ENCODE measurements around the gene PPARGC1A.

The PPARGC1A gene

GRCh38 chr4:23844961-23845360 lies 44.9 kb downstream of the PPARGC1A start:
- no peak for DNase-seq (ENCODE audit: low spot score)
- FAIRE-seq = no peak

- FAIRE-seq (no peak), DNase-seq (ENCODE audit: low spot score) (no peak)
Measured at GRCh38 chr4:23839279-23839678, 50.6 kb downstream of the PPARGC1A start.

GRCh38 chr4:23838607-23839006 lies 51.2 kb downstream of the PPARGC1A start:
- DNase-seq (ENCODE audit: low spot score) (no peak), FAIRE-seq (no peak)

- no peak for FAIRE-seq
- DNase-seq (ENCODE audit: low spot score) = no peak
Measured at GRCh38 chr4:23838131-23838530, 51.7 kb downstream of the PPARGC1A start.

- no peak for FAIRE-seq
Measured at GRCh38 chr4:23837371-23837770, 52.5 kb downstream of the PPARGC1A start.

GRCh38 chr4:23835774-23836478 lies 53.9 kb downstream of the PPARGC1A start:
- no peak for FAIRE-seq
- no peak for DNase-seq (ENCODE audit: low spot score)

More at GRCh38 chr4:23837371-23837770, 52.5 kb downstream of the PPARGC1A start:
- DNase-seq (ENCODE audit: low spot score) = no peak

GRCh38 chr4:23828779-23829178 lies 61.1 kb downstream of the PPARGC1A start:
- FAIRE-seq = no peak
- DNase-seq (ENCODE audit: low spot score) = no peak

- FAIRE-seq = no peak
Measured at GRCh38 chr4:23828020-23828715, 61.7 kb downstream of the PPARGC1A start.

GRCh38 chr4:23822181-23822580 lies 67.7 kb downstream of the PPARGC1A start:
- FAIRE-seq (no peak), DNase-seq (ENCODE audit: low spot score) (peak; percentile 4)

More at GRCh38 chr4:23828020-23828715, 61.7 kb downstream of the PPARGC1A start:
- no peak for DNase-seq (ENCODE audit: low spot score)

- FAIRE-seq = no peak
- no peak for DNase-seq (ENCODE audit: low spot score)
Measured at GRCh38 chr4:23819041-23819511, 70.8 kb downstream of the PPARGC1A start.

GRCh38 chr4:23818097-23818885 lies 71.6 kb downstream of the PPARGC1A start:
- FAIRE-seq = no peak
- DNase-seq (ENCODE audit: low spot score) = no peak

- FAIRE-seq (no peak), DNase-seq (ENCODE audit: low spot score) (no peak)
Measured at GRCh38 chr4:23814996-23815660, 74.7 kb downstream of the PPARGC1A start.

- FAIRE-seq (no peak), DNase-seq (ENCODE audit: low spot score) (no peak)
Measured at GRCh38 chr4:23814587-23814986, 75.3 kb downstream of the PPARGC1A start.

- no peak for DNase-seq (ENCODE audit: low spot score)
- FAIRE-seq = no peak
Measured at GRCh38 chr4:23811161-23811560, 78.7 kb downstream of the PPARGC1A start.

GRCh38 chr4:23805450-23805851 lies 84.4 kb downstream of the PPARGC1A start:
- no peak for FAIRE-seq
- DNase-seq (ENCODE audit: low spot score) = no peak

- no peak for FAIRE-seq
Measured at GRCh38 chr4:23789762-23790161, 100.1 kb downstream of the PPARGC1A start.

GRCh38 chr4:23788460-23788859 lies 101.4 kb downstream of the PPARGC1A start:
- DNase-seq (ENCODE audit: low spot score) (no peak), FAIRE-seq (no peak)

More at GRCh38 chr4:23789762-23790161, 100.1 kb downstream of the PPARGC1A start:
- DNase-seq (ENCODE audit: low spot score) = peak; percentile 21

GRCh38 chr4:23788027-23788426 lies 101.8 kb downstream of the PPARGC1A start:
- DNase-seq (ENCODE audit: low spot score) (no peak), FAIRE-seq (no peak)

- FAIRE-seq (no peak), DNase-seq (ENCODE audit: low spot score) (no peak)
Measured at GRCh38 chr4:23782778-23783437, 106.9 kb downstream of the PPARGC1A start.

- no peak for DNase-seq (ENCODE audit: low spot score)
- FAIRE-seq = no peak
Measured at GRCh38 chr4:23779839-23780238, 110.0 kb downstream of the PPARGC1A start.

- DNase-seq (ENCODE audit: low spot score) = no peak
- FAIRE-seq = no peak
Measured at GRCh38 chr4:23779422-23779821, 110.4 kb downstream of the PPARGC1A start.
